HG03571 (cell line): ENCODE data around the gene ARHGEF7.

Experiments used
- ATAC-seq: cut with Tn5 transposase; IDR thresholded peaks from one replicate; pipeline ENCODE4 v1.9.1; 2021; ENCODE audit not compliant: unreplicated experiment

Gene ARHGEF7

DNA sequence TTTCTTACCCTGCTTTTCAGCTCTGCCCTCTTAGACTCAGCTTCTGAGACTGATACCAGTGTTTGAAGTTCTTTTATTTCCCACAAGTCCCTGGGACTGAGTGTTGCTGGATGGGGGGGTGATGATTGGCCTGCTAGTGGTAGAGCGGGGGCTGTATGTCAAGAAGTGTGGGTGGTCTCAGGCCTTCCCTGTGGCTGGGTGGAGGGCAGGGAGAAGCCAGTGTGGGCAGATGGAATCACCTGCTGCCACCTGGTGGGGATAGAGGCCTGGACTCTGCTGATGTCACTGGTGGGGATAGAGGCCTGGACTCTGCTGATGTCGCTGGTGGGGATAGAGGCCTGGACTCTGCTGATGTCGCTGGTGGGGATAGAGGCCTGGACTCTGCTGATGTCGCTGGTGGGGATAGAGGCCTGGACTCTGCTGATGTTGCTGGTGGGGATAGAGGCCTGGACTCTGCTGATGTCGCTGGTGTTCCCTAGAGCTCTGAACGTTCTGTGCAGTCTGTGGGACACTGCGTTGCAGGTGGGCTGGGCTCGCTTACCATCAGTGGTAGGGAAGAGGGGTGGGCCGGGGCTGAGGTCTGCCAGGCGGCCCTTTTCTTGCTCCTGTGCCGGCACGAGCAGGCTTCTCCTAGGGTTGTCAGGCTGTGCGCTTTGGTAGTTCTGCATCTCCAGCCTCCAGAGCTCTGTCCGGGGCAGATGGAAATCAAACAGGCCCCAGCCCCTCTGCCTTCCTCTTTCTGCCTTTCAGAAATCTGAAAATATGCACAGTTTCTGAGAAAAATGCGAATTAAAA lies 101.3 kb downstream of the ARHGEF7 start:
- no peak for ATAC-seq

DNA sequence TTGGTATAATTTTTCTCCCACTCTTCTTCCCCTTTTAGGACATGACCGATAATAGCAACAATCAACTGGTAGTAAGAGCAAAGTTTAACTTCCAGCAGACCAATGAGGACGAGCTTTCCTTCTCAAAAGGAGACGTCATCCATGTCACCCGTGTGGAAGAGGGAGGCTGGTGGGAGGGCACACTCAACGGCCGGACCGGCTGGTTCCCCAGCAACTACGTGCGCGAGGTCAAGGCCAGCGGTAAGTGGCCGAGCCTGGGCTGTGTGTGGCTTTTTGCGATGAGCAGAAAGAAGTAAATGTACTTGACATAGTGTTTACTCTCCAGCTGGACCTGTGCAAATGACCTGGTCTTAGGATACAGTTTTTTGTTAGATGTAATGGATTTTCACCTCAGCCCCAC lies 102.5 kb downstream of the ARHGEF7 start:
- no peak for ATAC-seq

DNA sequence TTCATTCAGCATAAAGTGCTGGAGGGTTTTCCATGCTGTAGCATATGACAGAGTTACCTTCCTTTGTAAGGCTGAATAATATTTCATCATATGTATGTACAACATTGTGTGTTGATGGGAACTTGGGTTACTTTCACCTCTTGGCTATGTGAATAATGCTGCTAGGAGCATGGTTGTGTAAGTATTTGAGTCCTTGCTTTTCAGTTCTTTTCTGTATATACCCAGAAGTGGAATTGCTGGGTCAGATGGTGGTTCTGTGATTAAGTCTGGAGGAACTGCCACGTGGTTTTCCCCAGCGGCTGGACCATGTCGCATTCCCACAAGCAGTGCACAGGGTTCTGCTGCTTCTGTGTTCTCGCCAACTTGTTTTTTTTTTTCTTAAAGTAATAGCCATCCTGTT lies 104.2 kb downstream of the ARHGEF7 start:
- no peak for ATAC-seq

DNA sequence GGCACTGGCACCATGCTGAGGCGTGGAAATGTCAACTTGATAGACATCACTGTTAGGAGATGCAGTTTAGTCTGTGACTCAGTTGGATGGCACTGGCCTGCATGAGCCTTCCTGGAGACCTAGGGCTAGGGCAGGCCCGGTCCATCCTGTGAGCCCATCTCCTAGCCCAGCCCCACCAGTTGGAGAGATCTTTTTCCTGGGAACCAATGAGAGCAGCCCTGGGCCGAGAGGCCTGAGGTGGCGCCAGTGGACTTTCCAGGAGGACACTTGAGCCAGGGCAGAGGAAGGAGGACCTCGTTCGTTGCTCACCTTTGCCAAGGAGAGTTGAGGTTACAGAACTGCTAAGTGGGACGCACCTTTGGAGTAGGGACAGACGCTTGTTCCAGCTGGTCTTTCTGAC lies 104.8 kb downstream of the ARHGEF7 start:
- no peak for ATAC-seq

DNA sequence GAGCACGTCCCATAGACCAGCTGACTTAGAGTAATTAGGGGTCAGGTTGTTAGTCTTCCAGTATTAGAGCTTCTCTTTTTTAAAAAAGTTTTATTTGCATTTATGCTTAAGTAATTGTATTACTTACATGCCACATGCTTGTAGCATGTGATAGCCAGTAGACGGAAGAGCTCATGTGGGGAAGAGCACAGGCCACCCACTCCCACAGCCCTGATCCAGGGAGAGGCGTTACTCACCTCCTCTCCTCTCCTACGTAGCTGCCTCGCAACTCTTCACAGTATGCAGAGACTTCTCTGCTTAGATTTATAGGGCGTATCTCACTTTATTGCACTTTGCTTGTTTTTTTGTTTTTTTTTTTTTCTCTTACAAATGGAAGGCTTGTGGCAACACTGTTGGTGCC lies 110.1 kb downstream of the ARHGEF7 start:
- ATAC-seq = no peak

DNA sequence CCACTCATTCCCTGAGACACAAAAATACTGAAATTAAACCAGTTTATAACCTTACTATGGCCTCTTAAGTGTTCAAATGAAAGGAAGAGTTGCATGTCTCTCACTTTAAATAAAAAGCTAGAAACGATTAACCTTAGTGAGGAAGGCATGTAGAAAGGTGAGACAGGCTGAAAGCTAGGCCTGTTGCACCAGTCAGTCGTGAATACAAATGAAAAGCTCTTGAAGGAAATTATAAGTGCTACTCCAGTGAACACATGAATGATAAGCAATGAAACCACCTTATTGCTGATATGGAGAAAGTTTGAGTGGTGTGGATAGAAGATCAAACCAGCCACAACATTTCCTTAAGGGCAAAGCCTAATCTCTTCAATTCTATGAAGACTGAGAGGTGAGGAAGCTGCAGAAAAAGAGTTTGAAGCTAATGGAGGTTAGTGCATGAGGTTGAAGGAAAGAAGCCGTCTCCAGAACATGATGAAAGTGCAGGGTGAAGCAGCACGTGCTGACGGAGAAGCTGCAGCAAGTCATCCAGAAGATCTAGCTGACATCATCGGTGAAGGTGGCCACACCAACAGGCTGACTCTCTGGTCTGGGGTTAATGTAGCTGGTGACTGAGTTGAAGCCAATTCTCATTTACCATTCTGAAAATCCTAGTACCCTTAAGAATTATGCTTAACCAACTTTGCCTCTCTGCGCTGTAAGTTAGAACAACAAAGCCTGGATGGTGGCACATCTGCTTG lies 110.9 kb downstream of the ARHGEF7 start:
- no peak for ATAC-seq

DNA sequence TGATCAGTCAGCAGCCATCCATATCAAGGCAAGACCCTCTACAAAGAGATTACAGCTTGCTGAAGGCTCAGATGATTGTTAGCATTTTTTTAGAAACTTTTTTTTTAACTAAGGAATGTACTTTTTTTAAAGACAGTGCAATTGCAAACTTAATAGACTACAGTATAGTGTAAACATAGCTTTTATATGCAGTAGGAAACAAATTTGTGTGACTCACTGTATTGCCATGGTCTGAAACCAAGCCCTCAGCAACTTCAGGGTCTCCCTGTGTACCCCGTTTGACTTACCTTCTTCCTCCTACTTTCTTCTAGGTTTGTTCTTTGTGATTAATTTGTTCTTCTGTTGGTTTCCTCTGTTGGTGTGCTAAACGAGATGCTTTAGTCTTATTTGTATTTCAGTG lies 112.3 kb downstream of the ARHGEF7 start:
- no peak for ATAC-seq

DNA sequence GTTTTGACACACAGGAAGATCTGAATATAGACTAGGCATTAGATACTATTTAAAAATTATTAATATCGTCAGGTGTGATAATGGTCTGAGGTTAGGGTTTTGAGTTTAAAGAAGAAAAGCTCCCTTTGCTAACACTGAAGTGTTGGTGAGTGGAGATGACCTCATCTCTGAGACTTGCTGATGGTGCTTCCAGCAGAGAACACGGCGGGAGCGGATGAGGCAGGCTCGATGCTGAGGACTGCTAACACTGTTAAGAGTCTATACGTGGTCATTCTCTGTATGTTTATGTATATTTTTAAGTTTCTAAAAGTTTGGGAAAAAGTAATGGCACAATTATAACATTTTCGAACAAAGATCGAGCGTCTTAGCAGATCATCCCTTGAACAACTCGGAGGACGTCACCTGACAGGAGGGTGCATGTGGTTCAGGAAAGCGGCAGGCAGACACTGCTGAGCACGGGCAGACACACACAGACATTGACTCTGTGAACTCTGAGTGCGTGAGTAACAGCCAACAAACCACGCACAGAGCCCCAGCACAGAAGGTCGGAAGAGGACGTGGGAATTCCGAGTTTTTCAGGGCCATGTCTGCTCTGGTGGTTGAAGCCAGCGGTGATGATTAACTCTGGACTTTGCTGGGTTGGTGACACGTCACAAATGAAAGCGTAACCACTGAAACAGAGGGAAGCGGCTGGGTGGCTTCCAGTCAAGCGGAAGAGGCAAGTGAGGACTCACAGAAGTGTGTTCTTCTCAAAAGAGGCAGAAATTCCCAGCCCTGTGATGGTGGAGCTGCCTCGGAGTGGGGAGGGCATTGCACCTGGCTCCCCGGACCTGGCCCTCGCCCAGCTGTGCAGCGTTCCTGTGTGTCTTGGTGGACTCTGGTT lies 113.4 kb downstream of the ARHGEF7 start:
- no peak for ATAC-seq

DNA sequence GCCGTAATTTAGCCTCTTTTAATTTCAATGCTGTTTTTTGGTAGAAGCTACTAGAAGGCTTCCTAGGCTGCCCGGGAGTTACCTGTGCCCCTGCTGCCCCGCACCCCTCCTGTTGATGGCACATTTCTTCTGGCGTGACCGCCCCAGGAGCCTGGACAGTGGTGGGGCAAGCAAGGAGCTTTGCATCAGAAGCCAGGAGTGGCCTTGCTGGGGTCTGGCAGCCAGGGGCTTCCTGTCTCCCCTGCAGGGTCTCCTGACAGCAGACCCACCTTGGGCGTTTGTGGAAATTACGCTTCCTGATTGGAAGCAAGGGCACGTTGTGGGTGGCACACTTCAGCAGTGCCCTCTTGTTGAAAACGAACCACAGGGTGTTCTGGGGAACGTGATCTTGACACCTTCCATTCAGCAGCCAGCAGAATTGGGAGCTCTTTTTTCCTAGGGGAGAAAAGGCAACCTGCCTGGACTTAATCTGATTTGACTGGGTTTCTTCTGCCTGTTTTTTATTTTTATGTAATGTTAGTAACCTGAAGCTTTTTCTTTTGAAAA lies 115.3 kb downstream of the ARHGEF7 start:
- ATAC-seq = no peak

DNA sequence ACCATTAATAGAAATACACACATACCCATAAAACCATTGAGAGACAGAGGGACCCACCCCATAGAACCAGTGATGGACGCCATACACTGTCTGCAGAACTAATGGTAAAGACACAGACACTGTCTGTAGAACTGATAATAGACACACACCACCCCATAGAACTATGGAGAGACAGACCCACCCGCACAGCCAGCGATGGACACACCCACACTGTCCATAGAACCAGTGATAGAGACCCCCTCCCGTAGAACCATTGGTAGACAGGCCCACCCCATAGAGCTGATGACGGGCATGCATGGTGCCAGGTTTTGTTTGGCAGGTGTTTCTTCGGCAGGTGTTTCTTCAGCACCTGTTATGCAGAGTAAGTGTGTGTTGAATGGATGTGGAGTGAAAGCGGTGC lies 117.1 kb downstream of the ARHGEF7 start:
- ATAC-seq = no peak

DNA sequence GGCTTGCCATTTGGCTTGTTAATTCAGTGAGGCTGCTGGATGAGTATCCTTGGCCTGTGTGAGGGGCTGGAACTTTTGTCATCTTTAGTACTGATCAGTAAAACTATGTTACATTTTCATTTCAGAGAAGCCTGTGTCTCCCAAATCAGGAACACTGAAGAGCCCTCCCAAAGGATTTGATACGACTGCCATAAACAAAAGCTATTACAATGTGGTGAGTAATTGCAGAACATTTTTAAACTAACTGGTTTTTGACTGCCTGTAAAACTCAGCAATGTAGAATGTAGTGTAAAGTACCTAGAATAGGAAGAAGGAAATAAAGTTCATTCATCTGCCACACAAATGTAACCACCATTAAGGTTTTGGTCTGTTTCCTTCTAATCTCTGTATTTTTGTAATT lies 118.0 kb downstream of the ARHGEF7 start:
- no peak for ATAC-seq

DNA sequence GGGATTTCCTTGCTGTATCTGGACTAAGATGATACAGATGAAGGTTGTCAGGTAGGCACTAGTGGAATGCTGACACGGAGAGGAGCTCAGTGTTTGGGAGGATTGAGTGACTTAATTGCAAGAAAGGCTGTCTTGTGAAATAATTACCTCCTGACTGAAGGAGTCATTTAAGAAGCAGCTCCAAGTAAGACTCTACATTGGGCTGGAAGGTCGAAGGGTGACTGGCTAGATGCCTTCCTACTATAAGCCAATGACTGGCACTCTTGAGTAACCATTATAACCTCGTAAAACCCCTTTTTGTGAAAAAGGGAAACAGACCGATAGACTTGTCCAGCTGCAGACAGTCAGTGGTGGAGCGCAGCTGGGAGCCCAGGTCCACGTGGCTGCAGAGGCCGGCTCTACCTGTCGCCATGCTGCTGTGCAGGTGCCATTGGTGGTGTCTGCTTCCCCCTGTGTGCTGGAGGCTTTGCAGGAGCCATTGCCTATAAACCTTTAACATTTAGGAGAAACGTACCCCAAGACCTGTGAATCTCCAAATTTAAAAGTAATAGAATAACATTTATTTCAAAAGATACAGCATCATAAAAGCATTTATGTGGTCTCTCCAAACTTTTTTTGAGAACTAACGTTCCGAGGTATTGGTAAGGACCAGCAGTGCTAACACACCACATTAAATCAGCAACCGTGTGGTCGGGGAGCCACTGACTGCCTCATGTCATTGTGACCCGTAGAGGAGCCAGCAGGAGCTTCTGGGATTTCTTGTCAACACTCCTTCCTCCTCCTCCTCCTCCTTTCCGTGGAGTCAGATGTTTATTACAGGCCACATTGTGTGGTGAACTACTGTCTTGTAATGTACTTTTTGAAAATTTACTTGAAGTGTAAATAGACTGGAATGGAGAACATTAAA lies 124.9 kb downstream of the ARHGEF7 start:
- no peak for ATAC-seq

DNA sequence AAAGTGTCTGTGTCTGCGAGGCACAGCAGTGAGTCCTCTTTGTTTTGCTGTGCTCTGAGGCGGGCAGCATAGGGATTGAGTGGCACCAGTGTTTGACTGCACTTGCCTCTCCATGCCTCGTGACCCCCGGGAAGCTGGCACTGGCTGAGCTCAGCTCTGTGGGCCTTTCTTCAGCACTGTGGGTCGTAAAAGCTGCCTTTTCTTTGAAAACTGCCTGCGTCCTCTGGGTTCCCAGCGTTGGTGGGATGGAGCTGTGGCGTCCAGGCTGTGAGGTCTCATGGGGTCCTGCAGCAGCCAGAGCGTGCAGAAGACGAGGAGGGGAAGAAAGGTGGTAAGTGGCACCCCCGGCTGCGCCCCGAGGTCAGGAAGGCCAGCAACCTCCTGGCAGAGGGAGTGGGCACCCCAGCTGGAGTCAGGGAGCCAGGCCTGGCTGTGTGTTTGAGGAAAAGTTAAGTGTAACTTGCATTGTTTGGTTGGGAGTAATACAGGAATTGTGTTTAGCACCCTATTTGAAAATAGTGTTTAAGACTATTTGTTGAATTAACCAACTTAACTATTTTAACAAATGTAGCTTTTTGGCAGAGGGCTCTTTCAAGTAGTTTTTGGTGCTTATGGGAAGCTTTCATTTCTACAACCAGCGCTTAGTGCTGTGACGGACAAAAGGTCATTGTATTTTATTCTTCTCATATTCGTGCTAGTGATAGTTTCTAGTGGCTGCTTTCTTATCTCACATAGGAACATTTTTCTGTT lies 126.1 kb downstream of the ARHGEF7 start:
- no peak for ATAC-seq

DNA sequence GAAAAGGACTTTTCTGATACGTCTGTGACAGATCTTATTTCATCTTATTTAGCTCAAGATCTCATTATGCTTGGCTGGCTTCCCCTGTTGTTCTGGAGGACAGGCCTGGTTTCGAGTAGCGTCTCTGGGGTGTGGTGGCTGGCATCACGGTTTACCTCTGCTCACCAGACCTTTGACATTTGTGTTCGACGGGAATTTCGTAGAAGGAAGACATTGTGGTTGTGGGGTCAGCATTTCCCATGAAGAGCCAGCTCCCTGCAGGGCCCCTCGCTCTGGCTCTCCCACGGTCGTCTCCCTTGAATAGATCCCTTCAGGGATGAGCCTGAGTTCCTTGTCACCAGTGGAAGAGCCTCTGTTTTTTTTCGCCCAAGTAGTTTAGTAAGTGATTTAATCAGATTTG lies 126.8 kb downstream of the ARHGEF7 start:
- no peak for ATAC-seq

DNA sequence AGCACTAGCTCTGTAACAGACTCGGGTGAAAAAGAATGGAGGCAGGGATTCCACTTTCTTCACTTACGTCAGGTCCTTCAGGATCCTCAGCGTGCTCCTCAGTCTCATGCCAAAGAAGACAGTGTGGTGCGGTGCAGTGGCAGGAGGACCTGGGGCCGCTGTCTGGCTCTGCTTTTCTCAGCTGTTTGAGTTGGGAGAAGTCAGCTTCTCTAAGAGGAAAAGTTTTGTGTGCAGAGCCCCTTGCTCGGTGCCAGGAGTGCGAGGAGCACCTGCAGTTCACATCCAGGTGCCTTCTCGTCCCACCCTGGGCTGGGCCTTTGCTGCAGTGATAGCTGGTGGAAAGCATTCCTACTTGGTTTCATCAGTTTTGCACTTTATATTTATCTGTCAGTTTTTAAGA lies 127.5 kb downstream of the ARHGEF7 start:
- ATAC-seq = no peak

DNA sequence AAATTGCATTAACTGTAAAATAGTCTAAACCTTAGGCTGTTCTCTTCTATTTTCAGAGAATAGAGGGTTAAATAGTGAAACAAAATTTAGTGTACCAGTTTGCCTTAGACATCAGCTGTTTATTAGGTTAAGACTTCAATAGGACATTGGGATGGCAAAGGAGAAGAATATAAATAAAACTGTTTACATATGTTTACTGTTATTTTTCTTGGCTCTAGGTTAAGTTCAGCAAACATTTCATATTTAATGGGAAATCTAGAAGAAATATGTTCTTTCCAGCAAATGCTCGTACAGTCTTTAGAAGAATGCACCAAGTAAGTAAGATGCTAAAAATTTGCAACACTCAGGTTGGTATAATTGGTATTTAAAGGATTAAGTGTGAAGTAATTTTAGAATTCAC lies 128.9 kb downstream of the ARHGEF7 start:
- no peak for ATAC-seq

DNA sequence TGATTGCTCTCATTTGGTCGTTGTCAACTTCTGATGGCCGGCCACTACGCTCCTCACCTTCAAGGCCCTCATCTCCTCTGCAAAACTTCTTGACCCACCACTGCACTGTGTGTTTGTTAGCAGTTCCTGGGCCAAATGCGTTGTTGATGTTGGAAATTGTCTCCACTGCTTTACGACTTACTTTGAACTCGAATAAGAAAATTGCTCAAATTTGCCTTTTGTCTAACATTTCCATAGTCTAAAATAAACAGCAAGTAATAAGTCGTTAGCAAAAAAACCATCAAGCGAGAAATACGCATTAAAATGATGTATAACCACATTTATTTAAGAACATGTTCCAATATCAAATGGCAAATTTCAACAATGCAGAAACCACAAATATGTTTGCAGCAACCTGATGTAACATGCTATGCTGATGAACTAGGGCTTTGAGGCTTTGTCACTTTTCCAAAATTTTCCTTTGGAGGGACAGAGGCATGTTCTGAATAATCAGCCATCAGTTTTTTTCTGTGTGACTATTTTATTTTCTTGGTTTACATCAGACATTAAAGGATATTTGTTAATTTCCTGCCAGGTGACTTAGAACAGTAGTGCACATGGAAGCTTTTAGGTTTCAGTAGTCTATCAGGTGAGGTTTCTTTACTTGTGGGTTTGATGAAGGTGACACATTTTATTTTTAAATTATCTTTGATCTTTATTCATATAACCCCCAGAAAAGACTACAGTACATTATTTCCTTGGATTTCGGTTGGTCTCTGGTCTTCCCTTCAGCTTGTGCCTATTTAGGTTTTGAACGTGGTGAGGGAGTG lies 130.7 kb downstream of the ARHGEF7 start:
- no peak for ATAC-seq

DNA sequence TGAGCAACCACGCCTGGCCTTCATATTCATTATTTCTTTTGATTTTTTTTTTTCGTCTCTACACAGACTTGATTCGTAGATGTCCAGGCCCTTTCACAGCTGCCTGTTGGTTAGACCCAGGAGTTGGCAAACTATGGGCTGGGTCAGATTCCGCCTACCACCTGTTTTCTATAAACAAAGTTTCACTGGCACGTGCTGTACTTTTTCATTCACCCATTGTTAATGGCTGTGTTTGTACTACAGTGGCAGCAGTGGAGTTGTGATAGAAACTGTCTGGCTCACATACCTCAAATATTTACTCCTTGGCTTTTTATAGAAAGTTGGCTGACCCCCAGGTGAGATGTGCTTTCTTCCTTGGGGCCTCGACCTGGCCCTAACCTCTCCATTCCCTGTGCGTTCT lies 132.4 kb downstream of the ARHGEF7 start:
- no peak for ATAC-seq

DNA sequence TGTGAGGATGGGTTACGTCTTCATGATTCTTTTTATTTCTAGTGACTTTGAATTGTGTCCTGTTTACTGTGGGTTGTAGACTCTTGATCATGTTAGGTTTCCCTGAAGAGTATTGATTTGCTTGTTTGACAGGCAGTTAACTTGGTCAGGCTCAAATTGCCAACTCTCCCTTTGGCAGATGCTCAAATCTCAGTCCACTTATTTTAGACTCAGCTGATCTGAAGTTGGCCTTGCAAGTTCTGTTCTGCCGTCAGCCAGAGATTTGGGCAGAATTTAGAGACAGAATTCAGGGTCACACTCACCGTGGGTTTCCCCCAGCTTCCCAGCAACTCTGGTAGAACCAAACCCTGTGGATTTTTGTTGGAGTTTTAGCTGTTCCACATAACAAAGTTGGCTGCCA lies 133.7 kb downstream of the ARHGEF7 start:
- ATAC-seq = no peak
